Coronary artery (tissue), 2 donors: ENCODE measurements around the gene RUBCN.
"Not testable (repeated sequence)": the region's sequence is repeated elsewhere in the genome, so short reads cannot be mapped to it uniquely, and the experiment has no call there.

Experiments used
- DNase-seq: peaks from one replicate; pipeline ENCODE4 v3.0.0-alpha.2; 2017; ENCODE audit warnings: low spot score
- H3K27ac ChIP-seq, 2 donors: fragments of 200-600 bp; sonication (generic); one replicate each; pipeline ENCODE4 v1.5.1; 2016 to 2019
- H3K4me3 ChIP-seq: fragments of 200-600 bp; sonication (generic); 2 replicates; pipeline ENCODE4 v1.5.1; 2016; ENCODE audit warnings: mild to moderate bottlenecking, moderate library complexity

The RUBCN gene

DNA sequence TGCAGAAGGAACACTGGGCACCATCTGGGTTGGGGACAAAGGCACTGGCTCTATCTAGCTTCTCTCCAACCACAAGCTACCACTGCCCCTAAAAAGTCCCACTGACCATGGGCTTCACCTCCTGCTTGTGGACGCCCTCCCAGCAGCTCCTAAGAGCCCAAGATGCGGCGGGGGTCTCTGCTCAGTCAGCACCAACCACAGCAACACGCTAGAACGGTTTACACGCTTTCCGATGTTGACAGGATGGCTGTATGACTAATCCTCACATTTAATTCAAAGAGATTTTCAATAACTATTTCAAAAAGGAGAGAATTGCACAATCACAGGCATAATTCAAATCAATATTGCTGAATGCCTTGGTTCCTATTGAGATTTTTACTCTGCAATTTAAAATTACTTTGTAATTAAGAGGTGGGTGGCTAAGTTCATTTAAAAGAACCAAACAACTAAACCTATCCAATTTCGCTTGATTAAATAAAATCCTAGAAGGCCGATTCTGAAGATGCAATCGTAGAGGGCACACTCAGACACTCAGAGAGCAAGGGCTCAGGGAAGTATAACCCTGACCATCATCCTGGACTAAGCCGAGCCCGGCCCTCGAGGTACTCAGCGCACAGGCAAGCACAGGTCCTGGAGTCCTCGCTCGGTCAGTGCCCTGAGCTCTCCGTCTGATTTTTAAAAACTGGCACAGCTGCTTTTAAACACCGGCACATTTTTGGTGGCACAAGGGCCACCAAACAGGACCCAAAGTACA, 110.1 kb downstream of the RUBCN start:
- peak overlapping the region; percentile 76 for H3K4me3 ChIP-seq
- DNase-seq = not testable (repeated sequence)
- peak overlapping the region in 1 of 2 donors; percentile 22 for H3K27ac ChIP-seq

GRCh38 chr3:197621478-197621877, 115.2 kb downstream of the RUBCN start:
- not testable (repeated sequence) for DNase-seq, H3K4me3 ChIP-seq, H3K27ac ChIP-seq
